ENCODE data around the gene EVA1A.

The EVA1A gene

DNA sequence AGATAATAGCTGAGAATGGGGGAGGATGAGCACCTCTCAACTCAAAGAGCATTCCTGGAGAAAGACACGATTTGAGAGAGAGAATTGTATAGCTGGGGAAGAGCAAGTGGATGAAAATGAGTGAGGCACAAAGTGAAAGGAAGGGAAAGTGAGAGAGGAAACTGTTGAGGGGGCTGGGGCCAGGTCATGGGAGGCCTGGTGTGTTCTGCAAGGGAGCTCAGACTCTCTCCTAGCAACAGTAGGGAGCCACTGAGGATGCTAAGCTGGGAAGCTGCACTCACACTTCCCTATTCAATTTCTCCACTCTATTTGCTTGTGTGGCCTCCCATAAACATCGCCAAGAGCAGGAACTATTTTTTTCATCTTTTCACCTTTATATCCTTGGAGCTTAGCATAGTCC, 14.8 kb downstream of the EVA1A start:
- Histone ChIP-seq H3K4me3 (ENCODE audit: low read depth in 1 of 5, low read length in 5 of 5) (no peak overlapping the region), H3K36me3 (ENCODE audit: control insufficient read depth in 5 of 5, insufficient read depth in 5 of 5, low read length in 5 of 5) (no peaks in the 10 kb centered on the region), H3K27ac (ENCODE audit: low read depth, low read length) (no peak overlapping the region), H3K9me3 (ENCODE audit: control insufficient read depth in 5 of 5, low read length in 5 of 5) (no peaks in the 10 kb centered on the region), H3K9ac (ENCODE audit: low read length in 5 of 5) (no peak overlapping the region), H3K4me1 (ENCODE audit: control insufficient read depth in 5 of 5, insufficient read depth in 5 of 5, low read length in 5 of 5) (peaks cover 0 to 4% (median 0%) of the 10 kb centered on the region in 5 donors), H3K27me3 (ENCODE audit: control insufficient read depth in 5 of 5, insufficient read depth in 4 of 5, low read length in 5 of 5) (no peaks in the 10 kb centered on the region)

- Histone ChIP-seq H3K36me3 (ENCODE audit: control insufficient read depth in 5 of 5, insufficient read depth in 5 of 5, low read length in 5 of 5) (no peaks in the 10 kb centered on the region), H3K4me1 (ENCODE audit: control insufficient read depth in 5 of 5, insufficient read depth in 5 of 5, low read length in 5 of 5) (peaks cover 0 to 9% (median 0%) of the 10 kb centered on the region in 5 donors), H3K27me3 (ENCODE audit: control insufficient read depth in 5 of 5, insufficient read depth in 4 of 5, low read length in 5 of 5) (no peaks in the 10 kb centered on the region), H3K4me3 (ENCODE audit: low read depth in 1 of 5, low read length in 5 of 5) (no peak overlapping the region), H3K27ac (ENCODE audit: low read depth, low read length) (no peak overlapping the region), H3K9me3 (ENCODE audit: control insufficient read depth in 5 of 5, low read length in 5 of 5) (no peaks in the 10 kb centered on the region), H3K9ac (ENCODE audit: low read length in 5 of 5) (no peak overlapping the region)
Measured at GRCh38 chr2:75545387-75545786, 15.4 kb downstream of the EVA1A start.

GRCh38 chr2:75543446-75543845, 17.3 kb downstream of the EVA1A start:
- H3K9me3 ChIP-seq (ENCODE audit: control insufficient read depth in 5 of 5, low read length in 5 of 5): no peaks in the 10 kb centered on the region
- no peaks in the 10 kb centered on the region for H3K27me3 ChIP-seq (ENCODE audit: control insufficient read depth in 5 of 5, insufficient read depth in 4 of 5, low read length in 5 of 5)
- peaks cover 0 to 16% (median 0%) of the 10 kb centered on the region in 5 donors for H3K4me1 ChIP-seq (ENCODE audit: control insufficient read depth in 5 of 5, insufficient read depth in 5 of 5, low read length in 5 of 5)
- H3K4me3 ChIP-seq (ENCODE audit: low read depth in 1 of 5, low read length in 5 of 5): no peak overlapping the region
- H3K27ac ChIP-seq (ENCODE audit: low read depth, low read length): no peak overlapping the region
- H3K36me3 ChIP-seq (ENCODE audit: control insufficient read depth in 5 of 5, insufficient read depth in 5 of 5, low read length in 5 of 5): no peaks in the 10 kb centered on the region
- no peak overlapping the region for H3K9ac ChIP-seq (ENCODE audit: low read length in 5 of 5)

DNA sequence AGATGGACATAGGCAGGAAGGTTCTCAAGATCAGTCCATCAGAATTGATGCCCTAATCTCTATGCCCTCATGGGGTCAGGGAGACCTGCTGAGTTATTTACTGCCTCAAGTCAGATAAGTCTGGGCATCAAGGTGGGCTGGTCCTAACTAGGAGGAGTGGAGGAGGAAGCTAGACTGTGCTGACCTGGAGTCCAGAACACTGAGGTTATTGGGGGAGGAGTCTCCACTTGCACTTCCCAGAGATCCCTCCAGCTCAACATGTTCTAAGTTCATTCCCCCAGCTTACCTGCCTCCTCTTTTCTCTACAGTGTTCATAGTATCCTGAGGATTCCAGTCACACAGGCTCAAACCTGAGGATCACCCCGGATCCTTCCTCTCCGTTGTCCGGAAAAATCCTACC, 19.3 kb downstream of the EVA1A start:
- peaks cover 0 to 5% (median 3%) of the 10 kb centered on the region in 5 donors for H3K9me3 ChIP-seq (ENCODE audit: control insufficient read depth in 5 of 5, low read length in 5 of 5)
- H3K4me1 ChIP-seq (ENCODE audit: control insufficient read depth in 5 of 5, insufficient read depth in 5 of 5, low read length in 5 of 5): peaks cover 0 to 16% (median 0%) of the 10 kb centered on the region in 5 donors
- no peak overlapping the region for H3K4me3 ChIP-seq (ENCODE audit: low read depth in 1 of 5, low read length in 5 of 5)
- H3K27ac ChIP-seq (ENCODE audit: low read depth, low read length): no peak overlapping the region
- no peak overlapping the region for H3K9ac ChIP-seq (ENCODE audit: low read length in 5 of 5)
- no peaks in the 10 kb centered on the region for H3K36me3 ChIP-seq (ENCODE audit: control insufficient read depth in 5 of 5, insufficient read depth in 5 of 5, low read length in 5 of 5)
- H3K27me3 ChIP-seq (ENCODE audit: control insufficient read depth in 5 of 5, insufficient read depth in 4 of 5, low read length in 5 of 5): no peaks in the 10 kb centered on the region

- Histone ChIP-seq H3K27me3 (ENCODE audit: control insufficient read depth in 5 of 5, insufficient read depth in 4 of 5, low read length in 5 of 5) (no peaks in the 10 kb centered on the region), H3K36me3 (ENCODE audit: control insufficient read depth in 5 of 5, insufficient read depth in 5 of 5, low read length in 5 of 5) (no peaks in the 10 kb centered on the region), H3K9ac (ENCODE audit: low read length in 5 of 5) (no peak overlapping the region), H3K4me1 (ENCODE audit: control insufficient read depth in 5 of 5, insufficient read depth in 5 of 5, low read length in 5 of 5) (peaks cover 0 to 16% (median 0%) of the 10 kb centered on the region in 5 donors), H3K27ac (ENCODE audit: low read depth, low read length) (no peak overlapping the region), H3K9me3 (ENCODE audit: control insufficient read depth in 5 of 5, low read length in 5 of 5) (peaks cover 0 to 5% (median 3%) of the 10 kb centered on the region in 5 donors), H3K4me3 (ENCODE audit: low read depth in 1 of 5, low read length in 5 of 5) (no peak overlapping the region)
Measured at GRCh38 chr2:75540994-75541393, 19.7 kb downstream of the EVA1A start.

DNA sequence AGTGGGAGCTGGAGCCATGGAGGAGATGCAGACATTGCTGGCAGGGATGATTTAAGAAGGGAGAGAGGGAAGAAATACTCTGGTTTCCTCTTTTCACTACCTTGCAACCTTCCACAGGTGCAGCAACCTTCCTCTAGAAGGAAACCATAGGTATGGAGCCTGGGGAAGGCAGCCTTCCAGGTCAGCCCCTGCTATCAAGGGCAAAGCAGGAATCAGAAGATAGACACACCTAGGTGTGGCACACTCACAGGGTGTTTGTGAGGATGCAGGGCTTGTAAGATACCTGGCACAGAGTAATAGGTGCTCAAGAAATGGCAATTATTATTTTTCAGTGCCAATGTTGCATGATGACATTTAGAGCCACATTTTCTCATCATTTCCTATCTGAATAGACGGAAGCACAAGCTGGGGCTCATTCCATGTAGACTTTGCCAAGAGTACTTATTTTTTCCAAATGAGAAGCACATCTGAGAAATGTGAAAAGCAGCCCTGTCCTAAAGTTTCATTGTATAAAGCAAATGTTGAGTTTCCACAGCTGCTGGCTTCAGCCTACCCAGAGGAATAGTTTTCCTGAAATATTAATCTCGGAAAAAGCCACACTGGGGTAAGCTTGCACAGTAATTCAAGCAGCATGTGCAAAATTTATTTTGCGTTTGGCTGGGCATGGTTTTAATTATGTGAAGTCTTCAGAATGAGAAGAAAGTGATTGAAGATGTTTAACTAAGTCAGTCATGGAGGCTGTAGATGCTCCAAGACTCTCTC, 20.6 kb downstream of the EVA1A start:
- H3K4me1 ChIP-seq (ENCODE audit: control insufficient read depth in 5 of 5, insufficient read depth in 5 of 5, low read length in 5 of 5): peaks cover 0 to 16% (median 0%) of the 10 kb centered on the region in 5 donors
- no peak overlapping the region for H3K4me3 ChIP-seq (ENCODE audit: low read depth in 1 of 5, low read length in 5 of 5)
- H3K9ac ChIP-seq (ENCODE audit: low read length in 5 of 5): no peak overlapping the region
- no peak overlapping the region for H3K27ac ChIP-seq (ENCODE audit: low read depth, low read length)
- no peaks in the 10 kb centered on the region for H3K36me3 ChIP-seq (ENCODE audit: control insufficient read depth in 5 of 5, insufficient read depth in 5 of 5, low read length in 5 of 5)
- peaks cover 0 to 5% (median 3%) of the 10 kb centered on the region in 5 donors for H3K9me3 ChIP-seq (ENCODE audit: control insufficient read depth in 5 of 5, low read length in 5 of 5)
- no peaks in the 10 kb centered on the region for H3K27me3 ChIP-seq (ENCODE audit: control insufficient read depth in 5 of 5, insufficient read depth in 4 of 5, low read length in 5 of 5)

DNA sequence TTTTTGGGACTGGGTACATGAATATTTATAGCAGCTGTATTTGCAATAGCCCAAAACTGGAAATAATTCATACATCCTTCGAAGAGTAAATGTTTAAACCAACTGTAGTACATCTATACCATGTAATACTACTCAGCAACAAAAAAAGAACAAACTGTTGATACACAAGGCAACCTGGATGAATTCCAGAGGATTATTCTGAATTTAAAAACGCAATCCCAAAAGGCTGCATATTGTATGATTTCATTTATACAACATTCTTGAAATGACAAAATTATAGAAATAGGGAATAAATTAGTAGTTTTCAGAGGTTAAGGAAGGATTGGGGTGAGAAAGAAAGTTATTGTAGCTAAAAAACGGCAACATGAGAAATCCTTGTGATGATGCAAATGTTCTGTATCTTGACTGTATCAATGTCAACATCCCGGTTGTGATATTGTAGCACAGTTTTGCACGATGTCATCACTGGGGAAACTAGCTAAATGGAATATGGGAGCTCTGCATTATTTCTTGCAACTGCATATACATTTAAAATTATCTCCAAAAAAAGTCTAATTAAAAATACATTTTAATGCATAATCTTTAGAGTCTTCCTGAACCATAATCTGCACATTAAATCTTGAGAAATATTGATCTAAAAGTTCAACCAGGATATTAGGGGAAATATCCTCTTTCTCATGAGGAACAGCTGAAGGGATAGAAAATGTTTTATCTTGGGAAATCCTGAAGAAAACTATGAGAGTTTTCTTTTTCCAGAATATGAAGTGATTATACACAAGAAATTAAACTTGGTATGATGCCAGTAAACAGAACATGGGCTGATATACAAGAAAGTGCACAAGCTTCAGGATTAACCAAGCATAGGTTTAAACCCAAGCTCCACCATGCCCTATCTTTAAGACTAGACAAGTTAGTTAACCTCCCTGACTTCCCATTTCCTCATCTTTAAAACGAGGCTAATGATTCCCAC, 21.9 kb downstream of the EVA1A start:
- Histone ChIP-seq H3K27me3 (ENCODE audit: control insufficient read depth in 5 of 5, insufficient read depth in 4 of 5, low read length in 5 of 5) (no peaks in the 10 kb centered on the region), H3K4me3 (ENCODE audit: low read depth in 1 of 5, low read length in 5 of 5) (no peak overlapping the region), H3K9me3 (ENCODE audit: control insufficient read depth in 5 of 5, low read length in 5 of 5) (peaks cover 0 to 5% (median 3%) of the 10 kb centered on the region in 5 donors), H3K4me1 (ENCODE audit: control insufficient read depth in 5 of 5, insufficient read depth in 5 of 5, low read length in 5 of 5) (peaks cover 0 to 16% (median 0%) of the 10 kb centered on the region in 5 donors), H3K36me3 (ENCODE audit: control insufficient read depth in 5 of 5, insufficient read depth in 5 of 5, low read length in 5 of 5) (no peaks in the 10 kb centered on the region), H3K27ac (ENCODE audit: low read depth, low read length) (no peak overlapping the region), H3K9ac (ENCODE audit: low read length in 5 of 5) (no peak overlapping the region)

GRCh38 chr2:75537658-75538057, 23.1 kb downstream of the EVA1A start:
- H3K27me3 ChIP-seq (ENCODE audit: control insufficient read depth in 5 of 5, insufficient read depth in 4 of 5, low read length in 5 of 5): no peaks in the 10 kb centered on the region
- H3K36me3 ChIP-seq (ENCODE audit: control insufficient read depth in 5 of 5, insufficient read depth in 5 of 5, low read length in 5 of 5): no peaks in the 10 kb centered on the region
- peaks cover 0 to 5% (median 3%) of the 10 kb centered on the region in 5 donors for H3K9me3 ChIP-seq (ENCODE audit: control insufficient read depth in 5 of 5, low read length in 5 of 5)
- no peak overlapping the region for H3K27ac ChIP-seq (ENCODE audit: low read depth, low read length)
- H3K4me3 ChIP-seq (ENCODE audit: low read depth in 1 of 5, low read length in 5 of 5): no peak overlapping the region
- H3K4me1 ChIP-seq (ENCODE audit: control insufficient read depth in 5 of 5, insufficient read depth in 5 of 5, low read length in 5 of 5): peaks cover 0 to 16% (median 0%) of the 10 kb centered on the region in 5 donors
- H3K9ac ChIP-seq (ENCODE audit: low read length in 5 of 5): no peak overlapping the region

GRCh38 chr2:75533135-75533534, 27.6 kb downstream of the EVA1A start:
- Histone ChIP-seq H3K4me1 (ENCODE audit: control insufficient read depth in 5 of 5, insufficient read depth in 5 of 5, low read length in 5 of 5) (no peaks in the 10 kb centered on the region), H3K4me3 (ENCODE audit: low read depth in 1 of 5, low read length in 5 of 5) (no peak overlapping the region), H3K27me3 (ENCODE audit: control insufficient read depth in 5 of 5, insufficient read depth in 4 of 5, low read length in 5 of 5) (no peaks in the 10 kb centered on the region), H3K36me3 (ENCODE audit: control insufficient read depth in 5 of 5, insufficient read depth in 5 of 5, low read length in 5 of 5) (no peaks in the 10 kb centered on the region), H3K9me3 (ENCODE audit: control insufficient read depth in 5 of 5, low read length in 5 of 5) (peaks cover 0 to 5% (median 3%) of the 10 kb centered on the region in 5 donors), H3K9ac (ENCODE audit: low read length in 5 of 5) (no peak overlapping the region), H3K27ac (ENCODE audit: low read depth, low read length) (no peak overlapping the region)

DNA sequence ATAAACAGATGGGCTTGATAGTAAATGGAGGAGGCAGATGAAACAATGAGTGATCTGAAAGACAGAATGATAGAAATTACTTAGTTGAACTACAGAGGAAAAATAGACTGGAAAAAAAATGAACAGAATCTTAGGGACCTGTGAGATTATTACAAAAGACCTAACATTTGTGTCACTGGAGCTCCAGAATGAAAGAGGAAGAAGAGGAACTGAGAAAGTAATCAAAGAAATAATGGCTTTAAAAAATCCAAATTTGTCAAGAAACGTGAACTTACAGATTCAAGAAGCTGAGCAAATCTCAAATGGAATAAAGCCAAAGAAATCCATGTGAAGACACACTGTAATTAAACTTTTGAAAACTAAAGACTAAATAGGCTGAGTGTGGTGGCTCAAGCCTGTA, 28.3 kb downstream of the EVA1A start:
- Histone ChIP-seq H3K9ac (ENCODE audit: low read length in 5 of 5) (no peak overlapping the region), H3K4me3 (ENCODE audit: low read depth in 1 of 5, low read length in 5 of 5) (no peak overlapping the region), H3K27me3 (ENCODE audit: control insufficient read depth in 5 of 5, insufficient read depth in 4 of 5, low read length in 5 of 5) (no peaks in the 10 kb centered on the region), H3K4me1 (ENCODE audit: control insufficient read depth in 5 of 5, insufficient read depth in 5 of 5, low read length in 5 of 5) (no peaks in the 10 kb centered on the region), H3K27ac (ENCODE audit: low read depth, low read length) (no peak overlapping the region), H3K9me3 (ENCODE audit: control insufficient read depth in 5 of 5, low read length in 5 of 5) (peaks cover 0 to 1% (median 0%) of the 10 kb centered on the region in 5 donors), H3K36me3 (ENCODE audit: control insufficient read depth in 5 of 5, insufficient read depth in 5 of 5, low read length in 5 of 5) (no peaks in the 10 kb centered on the region)

Measured in subcutaneous abdominal adipose tissue (tissue), 5 donors.